ENCODE data around the gene PPP1R1C. TPM values are rescaled to one million over a fixed set of nuclear protein-coding genes. Genes with fewer than 3 reads are reported as not detected.

PPP1R1C gene, protein sequence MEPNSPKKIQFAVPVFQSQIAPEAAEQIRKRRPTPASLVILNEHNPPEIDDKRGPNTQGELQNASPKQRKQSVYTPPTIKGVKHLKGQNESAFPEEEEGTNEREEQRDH
- total RNA-seq (10 to 100 TPM in 1 of 2 donors, 1 to 10 TPM in 1; 5.4 to 16.9 TPM), polyA plus RNA-seq (10 to 100 TPM in 1 of 2 donors, 1 to 10 TPM in 1; 5.6 to 21.7 TPM)

GRCh38 chr2:181985632-181986205, at the start of gene PPP1R1C:
Gene PPP1R1C (plus strand): TSS chr2:181985853. CDS start chr2:181986111, 258 bp downstream.
- no peak within 1 kb of the TSS for H3K4me3 ChIP-seq (ENCODE audit: low read depth in 1 of 3, low read length in 3 of 3)
- H3K9me3 ChIP-seq (ENCODE audit: control insufficient read depth in 4 of 4, low read length in 3 of 4): no peaks in the 10 kb centered on the region
- WGBS: 96% methylated on average over 8 of the region's 8 CpGs
- no peaks in the 10 kb centered on the region for H3K36me3 ChIP-seq (ENCODE audit: control insufficient read depth in 4 of 4, insufficient read depth in 3 of 4, low read depth in 1 of 4, low read length in 3 of 4)
- H3K4me1 ChIP-seq (ENCODE audit: control insufficient read depth in 4 of 4, insufficient read depth in 4 of 4, low read length in 3 of 4): no peaks in the 10 kb centered on the region
- no peak within 1 kb of the TSS for H3K27ac ChIP-seq (ENCODE audit: low read depth in 1 of 2, low read length in 2 of 2)
- no peak for DNase-seq (ENCODE audit: low spot score)
- no peaks in the 10 kb centered on the region for H3K27me3 ChIP-seq (ENCODE audit: control insufficient read depth in 4 of 4, insufficient read depth in 4 of 4, low read length in 3 of 4)
- TF ChIP-seq EGR1 (IDR thresholded peaks at IDR 0.05; ENCODE audit: low read depth in 2 of 2): no peak
- TF ChIP-seq, protein P1, sequence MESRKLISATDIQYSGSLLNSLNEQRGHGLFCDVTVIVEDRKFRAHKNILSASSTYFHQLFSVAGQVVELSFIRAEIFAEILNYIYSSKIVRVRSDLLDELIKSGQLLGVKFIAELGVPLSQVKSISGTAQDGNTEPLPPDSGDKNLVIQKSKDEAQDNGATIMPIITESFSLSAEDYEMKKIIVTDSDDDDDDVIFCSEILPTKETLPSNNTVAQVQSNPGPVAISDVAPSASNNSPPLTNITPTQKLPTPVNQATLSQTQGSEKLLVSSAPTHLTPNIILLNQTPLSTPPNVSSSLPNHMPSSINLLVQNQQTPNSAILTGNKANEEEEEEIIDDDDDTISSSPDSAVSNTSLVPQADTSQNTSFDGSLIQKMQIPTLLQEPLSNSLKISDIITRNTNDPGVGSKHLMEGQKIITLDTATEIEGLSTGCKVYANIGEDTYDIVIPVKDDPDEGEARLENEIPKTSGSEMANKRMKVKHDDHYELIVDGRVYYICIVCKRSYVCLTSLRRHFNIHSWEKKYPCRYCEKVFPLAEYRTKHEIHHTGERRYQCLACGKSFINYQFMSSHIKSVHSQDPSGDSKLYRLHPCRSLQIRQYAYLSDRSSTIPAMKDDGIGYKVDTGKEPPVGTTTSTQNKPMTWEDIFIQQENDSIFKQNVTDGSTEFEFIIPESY (IDR thresholded peaks at IDR 0.05): no peak
- TF ChIP-seq ATF3 (IDR thresholded peaks at IDR 0.05): no peak
- TF ChIP-seq RXRA (IDR thresholded peaks at IDR 0.05): no peak
- TF ChIP-seq HNF4G (IDR thresholded peaks at IDR 0.05): no peak
- TF ChIP-seq RAD21 (IDR thresholded peaks at IDR 0.05): no peak
- TF ChIP-seq NR2F2 (IDR thresholded peaks at IDR 0.05): no peak
- no peak for TF ChIP-seq FOXA2 (IDR thresholded peaks at IDR 0.05)
- TF ChIP-seq YY1 (IDR thresholded peaks at IDR 0.05): no peak
- no peak for TF ChIP-seq JUND (IDR thresholded peaks at IDR 0.05)
- TF ChIP-seq MAX (IDR thresholded peaks at IDR 0.05): no peak
- no peak within 1 kb of the TSS for H3K9ac ChIP-seq (ENCODE audit: low read depth in 1 of 2, low read length in 2 of 2)

DNA sequence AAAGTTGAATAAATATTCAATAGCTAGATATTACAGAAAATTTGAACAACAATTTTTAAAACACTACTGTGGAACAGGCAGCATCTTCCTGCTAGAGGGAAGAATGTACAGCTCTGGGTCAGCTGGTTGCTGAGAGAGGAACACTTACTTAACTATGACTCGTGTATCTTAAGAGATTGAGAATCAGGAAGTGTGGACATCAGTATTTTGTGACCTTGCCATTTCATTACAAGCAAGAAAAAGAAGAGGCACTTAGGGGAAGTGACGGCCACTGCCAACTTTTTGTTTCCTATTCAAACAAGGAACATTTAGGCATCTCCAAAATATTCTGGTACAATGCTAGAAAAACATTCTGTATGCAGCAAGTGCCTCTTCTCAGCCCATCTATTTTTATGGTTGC, 48.2 kb upstream of the PPP1R1C start:
- Histone ChIP-seq H3K27me3 (ENCODE audit: control insufficient read depth in 4 of 4, insufficient read depth in 4 of 4, low read length in 3 of 4) (no peaks in the 10 kb centered on the region), H3K9ac (ENCODE audit: low read depth in 1 of 2, low read length in 2 of 2) (no peak overlapping the region), H3K9me3 (ENCODE audit: control insufficient read depth in 4 of 4, low read length in 3 of 4) (no peaks in the 10 kb centered on the region), H3K4me1 (ENCODE audit: control insufficient read depth in 4 of 4, insufficient read depth in 4 of 4, low read length in 3 of 4) (no peaks in the 10 kb centered on the region), H3K36me3 (ENCODE audit: control insufficient read depth in 4 of 4, insufficient read depth in 3 of 4, low read depth in 1 of 4, low read length in 3 of 4) (no peaks in the 10 kb centered on the region), H3K4me3 (ENCODE audit: low read depth in 1 of 3, low read length in 3 of 3) (no peak overlapping the region), H3K27ac (ENCODE audit: low read depth in 1 of 2, low read length in 2 of 2) (no peak overlapping the region)
- WGBS: 59% methylated on average over 2 of the region's 2 CpGs
- DNase-seq (ENCODE audit: low spot score): no peak
- TF ChIP-seq YY1 (IDR thresholded peaks at IDR 0.05) (no peak), HNF4A (conservative IDR thresholded peaks at IDR 0.05) (no peak)

DNA sequence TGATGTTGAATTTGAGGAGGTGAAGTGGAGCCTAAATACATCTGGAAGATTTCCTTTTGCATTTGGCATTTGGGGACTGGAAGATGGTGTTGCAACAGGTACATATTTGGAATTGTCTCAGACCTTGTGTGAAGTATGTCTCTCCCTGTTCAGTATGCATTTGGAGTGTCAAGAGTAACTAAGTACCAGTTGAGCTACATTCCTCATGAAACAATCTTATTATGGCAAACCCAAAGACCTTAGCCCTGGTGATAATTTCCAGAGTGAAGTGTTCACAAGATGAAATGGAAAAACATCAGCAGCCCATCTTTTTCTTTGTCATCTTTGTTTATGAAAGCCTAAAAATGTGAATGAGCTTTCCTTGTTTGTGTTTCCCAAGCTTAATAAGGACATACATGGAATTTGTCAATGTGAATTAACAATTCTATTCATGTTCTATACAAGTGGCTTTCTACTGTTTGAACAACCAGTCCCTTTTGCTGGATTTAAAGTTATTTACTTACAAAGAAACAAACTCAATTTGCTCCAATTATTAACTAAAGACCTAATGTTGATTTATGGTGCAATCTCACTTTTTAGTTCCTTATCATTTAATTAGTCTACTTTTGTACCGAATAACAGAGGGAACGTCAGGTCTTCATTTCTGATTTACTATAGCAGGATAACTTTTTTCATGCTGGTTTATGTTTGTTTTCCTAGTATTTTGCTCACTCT, 42.1 kb upstream of the PPP1R1C start:
- Histone ChIP-seq H3K27me3 (ENCODE audit: control insufficient read depth in 4 of 4, insufficient read depth in 4 of 4, low read length in 3 of 4) (no peaks in the 10 kb centered on the region), H3K27ac (ENCODE audit: low read depth in 1 of 2, low read length in 2 of 2) (peak overlapping the region; percentile 55 to 72)
- 30% methylated on average over 2 of the region's 2 CpGs for WGBS

More for the DNA sequence above, 42.1 kb upstream of the PPP1R1C start:
- TF ChIP-seq EGR1 (IDR thresholded peaks at IDR 0.05; ENCODE audit: low read depth in 2 of 2) (no peak), JUND (IDR thresholded peaks at IDR 0.05) (no peak), MAX (IDR thresholded peaks at IDR 0.05) (no peak), HNF4A (conservative IDR thresholded peaks at IDR 0.05) (no peak), RXRA (IDR thresholded peaks at IDR 0.05) (no peak), HNF4G (IDR thresholded peaks at IDR 0.05) (no peak), FOXA2 (IDR thresholded peaks at IDR 0.05) (peak; percentile 32), TAF1 (conservative IDR thresholded peaks at IDR 0.05) (no peak), YY1 (IDR thresholded peaks at IDR 0.05) (peak; percentile 50)
- TF ChIP-seq, protein P2, sequence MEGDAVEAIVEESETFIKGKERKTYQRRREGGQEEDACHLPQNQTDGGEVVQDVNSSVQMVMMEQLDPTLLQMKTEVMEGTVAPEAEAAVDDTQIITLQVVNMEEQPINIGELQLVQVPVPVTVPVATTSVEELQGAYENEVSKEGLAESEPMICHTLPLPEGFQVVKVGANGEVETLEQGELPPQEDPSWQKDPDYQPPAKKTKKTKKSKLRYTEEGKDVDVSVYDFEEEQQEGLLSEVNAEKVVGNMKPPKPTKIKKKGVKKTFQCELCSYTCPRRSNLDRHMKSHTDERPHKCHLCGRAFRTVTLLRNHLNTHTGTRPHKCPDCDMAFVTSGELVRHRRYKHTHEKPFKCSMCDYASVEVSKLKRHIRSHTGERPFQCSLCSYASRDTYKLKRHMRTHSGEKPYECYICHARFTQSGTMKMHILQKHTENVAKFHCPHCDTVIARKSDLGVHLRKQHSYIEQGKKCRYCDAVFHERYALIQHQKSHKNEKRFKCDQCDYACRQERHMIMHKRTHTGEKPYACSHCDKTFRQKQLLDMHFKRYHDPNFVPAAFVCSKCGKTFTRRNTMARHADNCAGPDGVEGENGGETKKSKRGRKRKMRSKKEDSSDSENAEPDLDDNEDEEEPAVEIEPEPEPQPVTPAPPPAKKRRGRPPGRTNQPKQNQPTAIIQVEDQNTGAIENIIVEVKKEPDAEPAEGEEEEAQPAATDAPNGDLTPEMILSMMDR (IDR thresholded peaks at IDR 0.05; ENCODE audit: low read depth, low read length, missing input control): no peak
- H3K9ac ChIP-seq (ENCODE audit: low read depth in 1 of 2, low read length in 2 of 2): no peak overlapping the region
- DNase-seq (ENCODE audit: low spot score): no peak
- peaks cover 4 to 17% (median 11%) of the 10 kb centered on the region in 4 donors for H3K4me1 ChIP-seq (ENCODE audit: control insufficient read depth in 4 of 4, insufficient read depth in 4 of 4, low read length in 3 of 4)
- peak overlapping the region in 1 of 3 donors; percentile 0 for H3K4me3 ChIP-seq (ENCODE audit: low read depth in 1 of 3, low read length in 3 of 3)
- H3K36me3 ChIP-seq (ENCODE audit: control insufficient read depth in 4 of 4, insufficient read depth in 3 of 4, low read depth in 1 of 4, low read length in 3 of 4): no peaks in the 10 kb centered on the region
- no peaks in the 10 kb centered on the region for H3K9me3 ChIP-seq (ENCODE audit: control insufficient read depth in 4 of 4, low read length in 3 of 4)

All from liver (tissue), 9 donors.